ENCODE data around the gene LRRC58.

Gene LRRC58

GRCh38 chr3:120289636-120290035 lies 59.5 kb downstream of the LRRC58 start:
- Histone ChIP-seq H3K4me3 (ENCODE audit: low read length) (no peak overlapping the region), H3K27ac (ENCODE audit: low read depth, low read length) (no peak overlapping the region), H3K36me3 (ENCODE audit: control insufficient read depth, insufficient read depth, low read length) (no peaks in the 10 kb centered on the region), H3K9ac (ENCODE audit: low read length) (no peak overlapping the region), H3K27me3 (ENCODE audit: control insufficient read depth, insufficient read depth, low read length) (no peaks in the 10 kb centered on the region), H3K4me1 (ENCODE audit: control insufficient read depth, insufficient read depth, low read length) (no peaks in the 10 kb centered on the region)

GRCh38 chr3:120286465-120286864 lies 62.7 kb downstream of the LRRC58 start:
- Histone ChIP-seq H3K4me1 (ENCODE audit: control insufficient read depth, insufficient read depth, low read length) (no peaks in the 10 kb centered on the region), H3K27ac (ENCODE audit: low read depth, low read length) (no peak overlapping the region), H3K9ac (ENCODE audit: low read length) (no peak overlapping the region), H3K4me3 (ENCODE audit: low read length) (no peak overlapping the region), H3K27me3 (ENCODE audit: control insufficient read depth, insufficient read depth, low read length) (no peaks in the 10 kb centered on the region), H3K36me3 (ENCODE audit: control insufficient read depth, insufficient read depth, low read length) (no peaks in the 10 kb centered on the region)

GRCh38 chr3:120285508-120285841 lies 63.7 kb downstream of the LRRC58 start:
- H3K27me3 ChIP-seq (ENCODE audit: control insufficient read depth, insufficient read depth, low read length) = no peaks in the 10 kb centered on the region

GRCh38 chr3:120284747-120285507 lies 64.2 kb downstream of the LRRC58 start, which contains the start of gene GPR156:
Gene GPR156 (minus strand): TSS chr3:120285222. CDS start chr3:120244098, 41,124 bp downstream.
- H3K27me3 ChIP-seq (ENCODE audit: control insufficient read depth, insufficient read depth, low read length) = no peaks in the 10 kb centered on the region
- no peaks in the 10 kb centered on the region for H3K36me3 ChIP-seq (ENCODE audit: control insufficient read depth, insufficient read depth, low read length)
- no peak within 1 kb of the TSS for H3K27ac ChIP-seq (ENCODE audit: low read depth, low read length)
- no peak within 1 kb of the TSS for H3K9ac ChIP-seq (ENCODE audit: low read length)
- peak within 1 kb of the TSS; percentile 57 for H3K4me3 ChIP-seq (ENCODE audit: low read length)
- H3K4me1 ChIP-seq (ENCODE audit: control insufficient read depth, insufficient read depth, low read length) = no peaks in the 10 kb centered on the region

More at GRCh38 chr3:120285508-120285841, 63.7 kb downstream of the LRRC58 start:
- peak overlapping the region; percentile 57 for H3K4me3 ChIP-seq (ENCODE audit: low read length)
- H3K9ac ChIP-seq (ENCODE audit: low read length) = no peak overlapping the region
- H3K4me1 ChIP-seq (ENCODE audit: control insufficient read depth, insufficient read depth, low read length) = no peaks in the 10 kb centered on the region
- no peaks in the 10 kb centered on the region for H3K36me3 ChIP-seq (ENCODE audit: control insufficient read depth, insufficient read depth, low read length)
- no peak overlapping the region for H3K27ac ChIP-seq (ENCODE audit: low read depth, low read length)

GRCh38 chr3:120281261-120281660 lies 67.9 kb downstream of the LRRC58 start:
- no peak overlapping the region for H3K4me3 ChIP-seq (ENCODE audit: low read length)
- H3K27me3 ChIP-seq (ENCODE audit: control insufficient read depth, insufficient read depth, low read length) = no peaks in the 10 kb centered on the region
- no peaks in the 10 kb centered on the region for H3K4me1 ChIP-seq (ENCODE audit: control insufficient read depth, insufficient read depth, low read length)

GRCh38 chr3:120280566-120280965 lies 68.6 kb downstream of the LRRC58 start:
- Histone ChIP-seq H3K9ac (ENCODE audit: low read length) (no peak overlapping the region), H3K27me3 (ENCODE audit: control insufficient read depth, insufficient read depth, low read length) (no peaks in the 10 kb centered on the region), H3K4me3 (ENCODE audit: low read length) (no peak overlapping the region), H3K27ac (ENCODE audit: low read depth, low read length) (no peak overlapping the region), H3K36me3 (ENCODE audit: control insufficient read depth, insufficient read depth, low read length) (no peaks in the 10 kb centered on the region), H3K4me1 (ENCODE audit: control insufficient read depth, insufficient read depth, low read length) (no peaks in the 10 kb centered on the region)

More at GRCh38 chr3:120281261-120281660, 67.9 kb downstream of the LRRC58 start:
- Histone ChIP-seq H3K36me3 (ENCODE audit: control insufficient read depth, insufficient read depth, low read length) (no peaks in the 10 kb centered on the region), H3K9ac (ENCODE audit: low read length) (no peak overlapping the region), H3K27ac (ENCODE audit: low read depth, low read length) (no peak overlapping the region)

GRCh38 chr3:120280026-120280425 lies 69.1 kb downstream of the LRRC58 start:
- Histone ChIP-seq H3K4me3 (ENCODE audit: low read length) (no peak overlapping the region), H3K27ac (ENCODE audit: low read depth, low read length) (no peak overlapping the region), H3K4me1 (ENCODE audit: control insufficient read depth, insufficient read depth, low read length) (no peaks in the 10 kb centered on the region), H3K27me3 (ENCODE audit: control insufficient read depth, insufficient read depth, low read length) (no peaks in the 10 kb centered on the region), H3K36me3 (ENCODE audit: control insufficient read depth, insufficient read depth, low read length) (no peaks in the 10 kb centered on the region), H3K9ac (ENCODE audit: low read length) (no peak overlapping the region)

GRCh38 chr3:120276767-120277166 lies 72.4 kb downstream of the LRRC58 start:
- H3K27me3 ChIP-seq (ENCODE audit: control insufficient read depth, insufficient read depth, low read length) = no peaks in the 10 kb centered on the region
- H3K9ac ChIP-seq (ENCODE audit: low read length) = no peak overlapping the region
- no peak overlapping the region for H3K27ac ChIP-seq (ENCODE audit: low read depth, low read length)
- H3K36me3 ChIP-seq (ENCODE audit: control insufficient read depth, insufficient read depth, low read length) = no peaks in the 10 kb centered on the region
- H3K4me3 ChIP-seq (ENCODE audit: low read length) = no peak overlapping the region
- H3K4me1 ChIP-seq (ENCODE audit: control insufficient read depth, insufficient read depth, low read length) = no peaks in the 10 kb centered on the region

GRCh38 chr3:120275618-120276017 lies 73.5 kb downstream of the LRRC58 start:
- H3K4me1 ChIP-seq (ENCODE audit: control insufficient read depth, insufficient read depth, low read length) = no peaks in the 10 kb centered on the region
- no peak overlapping the region for H3K4me3 ChIP-seq (ENCODE audit: low read length)
- no peaks in the 10 kb centered on the region for H3K36me3 ChIP-seq (ENCODE audit: control insufficient read depth, insufficient read depth, low read length)
- no peaks in the 10 kb centered on the region for H3K27me3 ChIP-seq (ENCODE audit: control insufficient read depth, insufficient read depth, low read length)
- H3K9ac ChIP-seq (ENCODE audit: low read length) = no peak overlapping the region
- H3K27ac ChIP-seq (ENCODE audit: low read depth, low read length) = no peak overlapping the region

- no peak overlapping the region for H3K27ac ChIP-seq (ENCODE audit: low read depth, low read length)
- no peaks in the 10 kb centered on the region for H3K4me1 ChIP-seq (ENCODE audit: control insufficient read depth, insufficient read depth, low read length)
- no peaks in the 10 kb centered on the region for H3K27me3 ChIP-seq (ENCODE audit: control insufficient read depth, insufficient read depth, low read length)
- H3K36me3 ChIP-seq (ENCODE audit: control insufficient read depth, insufficient read depth, low read length) = no peaks in the 10 kb centered on the region
- no peak overlapping the region for H3K9ac ChIP-seq (ENCODE audit: low read length)
- H3K4me3 ChIP-seq (ENCODE audit: low read length) = no peak overlapping the region
These were observed 74.4 kb downstream of the LRRC58 start for GRCh38 chr3:120274739-120275167.
